IMR-90 (cell line): ENCODE data around the gene BNIP2. TPM values are rescaled to one million over a fixed set of nuclear protein-coding genes. Genes with fewer than 3 reads are reported as not detected.

Experiments used
- ATAC-seq: fragments of 200-7000 bp; cut with Tn5 transposase; 2 replicates; pipeline ENCODE4 v1.9.1; 2020; ENCODE audit warnings: low read depth, mild to moderate bottlenecking, moderate library complexity
- BruUV-seq: library from RNA; stranded (reverse); fragments of 400-500 nt; replicated peaks from 2 replicates; lab custom pipeline; 2021; lab: Mats Ljungman, UMichigan
- CTCF ChIA-PET: fragments of 300-600 bp; formaldehyde crosslinking; extraction: SDS; loops from one replicate; lab custom pipeline; 2021; ENCODE audit warnings: antibody characterized with exemption; lab: Yijun Ruan, JAX
- POLR2A ChIA-PET: fragments of 300-600 bp; sonication (Branson Sonifier 250); formaldehyde crosslinking; loops from one replicate; lab custom pipeline; 2022; ENCODE audit warnings: antibody characterized with exemption; ENCODE audit not compliant: unreplicated experiment; lab: Charles Lee
- DNase-seq: peaks from one replicate; pipeline ENCODE4 v3.0.0; 2013
- H2AFZ ChIP-seq: replicated peaks from 2 replicates; pipeline ENCODE3; 2013; ENCODE audit warnings: low read length, mild to moderate bottlenecking; ENCODE audit not compliant: poor library complexity
- H2AK5ac ChIP-seq: 2 replicates; pipeline ENCODE4 v1.6.1; 2013; ENCODE audit warnings: low read depth, low read length, inconsistent platforms
- H2AK9ac ChIP-seq: replicated peaks from 2 replicates; pipeline ENCODE3; 2013; ENCODE audit warnings: mild to moderate bottlenecking, low read depth, low read length, moderate library complexity; ENCODE audit not compliant: poor library complexity
- H2BK120ac ChIP-seq: 2 replicates; pipeline ENCODE4 v1.6.1; 2013; ENCODE audit warnings: low read depth, low read length, inconsistent platforms
- H2BK15ac ChIP-seq: 3 replicates; pipeline ENCODE4 v1.6.1; 2013; ENCODE audit warnings: low read depth, low read length, inconsistent platforms
- H2BK20ac ChIP-seq: 2 replicates; pipeline ENCODE4 v1.6.1; 2013; ENCODE audit warnings: low read depth, mild to moderate bottlenecking, inconsistent platforms, low read length, moderate library complexity
- H2BK5ac ChIP-seq: 2 replicates; pipeline ENCODE4 v1.6.1; 2013; ENCODE audit warnings: mild to moderate bottlenecking, low read depth, low read length, inconsistent platforms; ENCODE audit not compliant: poor library complexity, severe bottlenecking
- H3K14ac ChIP-seq: replicated peaks from 2 replicates; pipeline ENCODE4 v1.6.1; 2013; ENCODE audit warnings: low read depth, low read length, inconsistent platforms
- H3K18ac ChIP-seq: 2 replicates; pipeline ENCODE4 v1.6.1; 2013; ENCODE audit warnings: low read depth, low read length, control low read depth
- H3K23ac ChIP-seq: 2 replicates; pipeline ENCODE4 v1.6.1; 2013; ENCODE audit warnings: low read depth, low read length, inconsistent platforms
- H3K27ac ChIP-seq: 2 replicates; pipeline ENCODE4 v1.5.1; 2013; ENCODE audit warnings: mild to moderate bottlenecking, control low read depth, low read length; ENCODE audit not compliant: insufficient read depth
- H3K27me3 ChIP-seq: 2 replicates; pipeline ENCODE4 v1.6.1; 2013; ENCODE audit warnings: low read length; ENCODE audit not compliant: control insufficient read depth, insufficient read depth
- H3K36me3 ChIP-seq: 2 replicates; pipeline ENCODE4 v1.6.1; 2013; ENCODE audit warnings: low read length, mixed read lengths; ENCODE audit not compliant: control insufficient read depth, insufficient read depth
- H3K4ac ChIP-seq: 2 replicates; pipeline ENCODE4 v1.6.1; 2013; ENCODE audit warnings: low read depth, low read length, inconsistent platforms
- H3K4me1 ChIP-seq: 2 replicates; pipeline ENCODE4 v1.6.1; 2013; ENCODE audit warnings: low read length, mixed read lengths; ENCODE audit not compliant: control insufficient read depth, insufficient read depth
- H3K4me2 ChIP-seq: 2 replicates; pipeline ENCODE4 v1.6.1; 2013; ENCODE audit warnings: low read depth, mild to moderate bottlenecking, control low read depth, low read length, moderate library complexity
- H3K4me3 ChIP-seq: 2 replicates; pipeline ENCODE4 v1.5.1; 2013; ENCODE audit warnings: low read depth, mild to moderate bottlenecking, control low read depth, low read length, moderate library complexity; ENCODE audit not compliant: insufficient read depth
- H3K56ac ChIP-seq: 2 replicates; pipeline ENCODE4 v1.6.1; 2013; ENCODE audit warnings: low read length, inconsistent platforms; ENCODE audit not compliant: insufficient read depth; ENCODE audit errors: extremely low read depth
- H3K79me1 ChIP-seq, 2 experiments: 2 replicates each; pipeline ENCODE4 v1.6.1; 2013; ENCODE audit warnings: low read length in 2 of 2, inconsistent platforms in 1 of 2, low read depth in 1 of 2
- H3K9ac ChIP-seq: 2 replicates; pipeline ENCODE4 v1.6.1; 2013; ENCODE audit warnings: low read depth, low read length, control low read depth
- H3K9me1 ChIP-seq: 2 replicates; pipeline ENCODE4 v1.6.1; 2013; ENCODE audit warnings: low read length, inconsistent platforms; ENCODE audit not compliant: insufficient read depth
- H3K9me3 ChIP-seq: 2 replicates; pipeline ENCODE4 v1.6.1; 2013; ENCODE audit warnings: low read length; ENCODE audit not compliant: control insufficient read depth, insufficient read depth
- H4K20me1 ChIP-seq: 2 replicates; pipeline ENCODE4 v1.6.1; 2013; ENCODE audit warnings: low read length, inconsistent platforms; ENCODE audit not compliant: insufficient read depth
- H4K5ac ChIP-seq: 2 replicates; pipeline ENCODE4 v1.6.1; 2013; ENCODE audit warnings: mild to moderate bottlenecking, low read depth, low read length, control low read depth
- H4K8ac ChIP-seq, 2 experiments: 2 replicates each; pipeline ENCODE4 v1.6.1; 2013; ENCODE audit warnings: low read depth in 2 of 2, low read length in 2 of 2, control low read depth in 1 of 2, inconsistent platforms in 1 of 2
- H4K91ac ChIP-seq: 2 replicates; pipeline ENCODE4 v1.6.1; 2013; ENCODE audit warnings: low read depth, low read length, inconsistent platforms; ENCODE audit not compliant: insufficient read depth
- CHD1 ChIP-seq: IDR thresholded peaks from 2 replicates; pipeline ENCODE4 v1.6.1; 2012; ENCODE audit warnings: low read depth, low read length, improper control_type of control experiment
- ELK1 ChIP-seq: fragments of 150-350 bp; IDR thresholded peaks from 2 replicates; pipeline ENCODE4 v1.6.1; 2016; ENCODE audit warnings: low read depth, mild to moderate bottlenecking, low read length, moderate library complexity, borderline replicate concordance
- MAFK ChIP-seq: IDR thresholded peaks from 2 replicates; pipeline ENCODE4 v1.6.1; 2012; ENCODE audit warnings: low read depth, low read length, improper control_type of control experiment
- MAZ ChIP-seq: IDR thresholded peaks from 2 replicates; pipeline ENCODE4 v1.6.1; 2012; ENCODE audit warnings: low read depth, mild to moderate bottlenecking, low read length, improper control_type of control experiment, moderate library complexity, borderline replicate concordance
- MXI1 ChIP-seq: IDR thresholded peaks from 2 replicates; pipeline ENCODE4 v1.6.1; 2012; ENCODE audit warnings: low read depth, mild to moderate bottlenecking, low read length, moderate library complexity, borderline replicate concordance
- NFE2L2 ChIP-seq: fragments of 150-350 bp; IDR thresholded peaks from 2 replicates; pipeline ENCODE4 v1.6.1; 2016; ENCODE audit warnings: low read depth, mild to moderate bottlenecking, low read length
- POLR2A ChIP-seq: IDR thresholded peaks from 2 replicates; pipeline ENCODE4 v1.6.1; 2012; ENCODE audit warnings: mild to moderate bottlenecking, low read depth, low read length
- RFX5 ChIP-seq: IDR thresholded peaks from 2 replicates; pipeline ENCODE4 v1.8.0; 2012; ENCODE audit warnings: low read depth, mild to moderate bottlenecking, low read length, moderate library complexity
- SMC3 ChIP-seq: fragments of 150-350 bp; IDR thresholded peaks from 2 replicates; pipeline ENCODE4 v1.6.1; 2016; ENCODE audit warnings: low read depth, mild to moderate bottlenecking, antibody characterized with exemption, low read length, moderate library complexity
- WGBS, 2 experiments: methylation state at CpG; one replicate each; pipeline versions ENCODE4 v1.1.5 to v1.1.7; 2013; ENCODE audit warnings: missing lambda C conversion rate in 2 of 2; ENCODE audit not compliant: insufficient read length in 1 of 2; ENCODE audit errors: extremely low coverage in 2 of 2; 5-methylcytosine and 5-hydroxymethylcytosine counted together
- dilution Hi-C: fragments of 300-500 bp; cut with HindIII; formaldehyde crosslinking; loops from one replicate; pipeline ENCODE4 v1.14.3; 2018; ENCODE audit warnings: low sequenced_read_pairs; ENCODE audit not compliant: unreplicated experiment
- in situ Hi-C: fragments of 300-500 bp; cut with MboI; formaldehyde crosslinking; loops from 3 replicates; pipeline ENCODE4 v1.14.3; 2019; ENCODE audit warnings: low sequenced_read_pairs, inconsistent platforms, mixed read lengths
- intact Hi-C: fragments of 100-400 bp; cut with micrococcal nuclease; formaldehyde crosslinking; loops from 2 replicates; pipeline ENCODE4 v1.10.0; 2022
- polyA plus RNA-seq, 3 experiments: library from polyadenylated mRNA; depleted of rRNA; stranded (reverse); fragments of >200 nt; gene quantifications; 2 replicates each; pipeline ENCODE4 v1.2.3, GENCODE V29; 2012; ENCODE audit warnings: low replicate concordance in 1 of 3
- total RNA-seq: library from RNA; depleted of rRNA; stranded (reverse); fragments of >200 nt; gene quantifications from 2 replicates; pipeline ENCODE4 v1.2.3, GENCODE V29; 2012
- TF ChIP-seq, protein P1 (sequence below): fragments of 150-350 bp; IDR thresholded peaks from 2 replicates; pipeline ENCODE4 v1.6.1; 2017; ENCODE audit warnings: mild to moderate bottlenecking, antibody characterized with exemption, low read length, low read depth

Gene BNIP2
- total and polyA plus RNA-seq, 2 of the 4 experiments (the other 2 are of a cell fraction): 36.9 to 47.3 TPM

DNA sequence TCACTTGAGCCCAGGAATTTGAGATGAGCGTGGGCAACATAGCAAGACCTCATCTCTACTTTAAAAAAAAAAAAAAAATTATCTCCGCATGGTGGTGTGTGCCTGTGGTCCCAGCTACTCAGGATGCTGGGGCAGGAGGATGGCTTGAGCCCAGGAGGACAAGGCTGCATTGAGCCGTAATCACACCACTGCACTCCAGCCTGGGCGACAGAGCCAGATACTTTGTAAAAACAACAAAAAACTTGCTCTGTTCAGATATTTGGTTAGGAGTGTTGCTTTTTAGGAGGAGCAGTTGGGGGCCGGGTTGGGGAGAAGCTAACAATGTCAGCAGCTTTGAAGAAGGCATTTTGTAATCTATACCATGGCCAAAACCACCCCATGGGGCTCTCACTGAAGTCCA is 73.5 kb downstream of the BNIP2 start:
- H3K4me1 ChIP-seq: no peaks in the 10 kb centered on the region
- no TSS peak for BruUV-seq
- H4K5ac ChIP-seq: no peak overlapping the region
- in situ Hi-C loops: no loop called here
- H2AK5ac ChIP-seq: no peak overlapping the region
- no peak overlapping the region for H2BK5ac ChIP-seq
- no peak overlapping the region for H3K56ac ChIP-seq
- dilution Hi-C loops: no loop called here
- TF ChIP-seq SMC3: no peak
- TF ChIP-seq POLR2A: no peak
- no peak for TF ChIP-seq NFE2L2
- no peak for TF ChIP-seq RFX5
- no peak for TF ChIP-seq MXI1
- TF ChIP-seq MAFK: no peak
- TF ChIP-seq CHD1: no peak
- TF ChIP-seq MAZ: no peak
- no peak for TF ChIP-seq ELK1
- TF ChIP-seq, protein P1, sequence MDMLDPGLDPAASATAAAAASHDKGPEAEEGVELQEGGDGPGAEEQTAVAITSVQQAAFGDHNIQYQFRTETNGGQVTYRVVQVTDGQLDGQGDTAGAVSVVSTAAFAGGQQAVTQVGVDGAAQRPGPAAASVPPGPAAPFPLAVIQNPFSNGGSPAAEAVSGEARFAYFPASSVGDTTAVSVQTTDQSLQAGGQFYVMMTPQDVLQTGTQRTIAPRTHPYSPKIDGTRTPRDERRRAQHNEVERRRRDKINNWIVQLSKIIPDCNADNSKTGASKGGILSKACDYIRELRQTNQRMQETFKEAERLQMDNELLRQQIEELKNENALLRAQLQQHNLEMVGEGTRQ: no peak
- no peak overlapping the region for H4K8ac ChIP-seq
- no peak overlapping the region for H2BK15ac ChIP-seq
- H2BK120ac ChIP-seq: no peak overlapping the region
- peaks cover 24% of the 10 kb centered on the region for H3K27me3 ChIP-seq
- ChIA-PET CTCF (no interaction called here), POLR2A (no interaction called here)
- H3K9me3 ChIP-seq: no peaks in the 10 kb centered on the region
- no peak overlapping the region for H2AFZ ChIP-seq
- no peak overlapping the region for H3K14ac ChIP-seq
- H3K9me1 ChIP-seq: no peaks in the 10 kb centered on the region
- DNase-seq (no peak), ATAC-seq (no peak)
- no CpG with 5 or more reads among the region's 5 CpGs for WGBS, 2 experiments
- intact Hi-C loops: no loop called here
- H3K4ac ChIP-seq: no peak overlapping the region
- H3K4me3 ChIP-seq: no peak overlapping the region
- no peak overlapping the region for H3K9ac ChIP-seq
- no peak overlapping the region for H3K18ac ChIP-seq
- no peak overlapping the region for H3K27ac ChIP-seq
- no peaks in the 10 kb centered on the region for H3K79me1 ChIP-seq
- H2AK9ac ChIP-seq: no peak overlapping the region
- no peak overlapping the region for H4K91ac ChIP-seq
- H3K23ac ChIP-seq: no peak overlapping the region
- no peak overlapping the region for H2BK20ac ChIP-seq
- no peaks in the 10 kb centered on the region for H3K36me3 ChIP-seq
- H4K20me1 ChIP-seq: no peaks in the 10 kb centered on the region
- H3K4me2 ChIP-seq: no peak overlapping the region
